ENCODE results near the gene NEUROG2.

The NEUROG2 gene

GRCh38 chr4:112516066-112516470 is at the start of gene NEUROG2:
Gene NEUROG2, minus strand, starts transcription at chr4:112516180. Its CDS starts 705 bp downstream, at chr4:112515475.
- Mint-ChIP-seq H3K27me3 (ENCODE audit: low read depth, poor library complexity) (peaks cover 100% of the 10 kb centered on the region), H3K9me3 (peaks cover 3% of the 10 kb centered on the region), H3K27ac (no peak within 1 kb of the TSS), H3K36me3 (ENCODE audit: low read depth) (no peaks in the 10 kb centered on the region), H3K4me3 (peak within 1 kb of the TSS; percentile 88), H3K4me1 (peaks cover 67% of the 10 kb centered on the region)
- TF ChIP-seq CTCF (IDR thresholded peaks at IDR 0.05) = no peak
- DNase-seq = no peak

- H3K4me1 Mint-ChIP-seq = no peaks in the 10 kb centered on the region
- no peak overlapping the region for H3K4me3 Mint-ChIP-seq
- H3K27me3 Mint-ChIP-seq (ENCODE audit: low read depth, poor library complexity) = peaks cover 3% of the 10 kb centered on the region
- TF ChIP-seq CTCF (IDR thresholded peaks at IDR 0.05) = no peak
- peaks cover 39% of the 10 kb centered on the region for H3K36me3 Mint-ChIP-seq (ENCODE audit: low read depth)
- DNase-seq = no peak
- peaks cover 22% of the 10 kb centered on the region for H3K9me3 Mint-ChIP-seq
- H3K27ac Mint-ChIP-seq = no peak overlapping the region
Observed at GRCh38 chr4:112564706-112565270, 48.8 kb upstream of the NEUROG2 start.

- peaks cover 19% of the 10 kb centered on the region for H3K9me3 Mint-ChIP-seq
- H3K4me1 Mint-ChIP-seq = no peaks in the 10 kb centered on the region
- TF ChIP-seq CTCF (IDR thresholded peaks at IDR 0.05) = no peak
- no peaks in the 10 kb centered on the region for H3K27me3 Mint-ChIP-seq (ENCODE audit: low read depth, poor library complexity)
- H3K27ac Mint-ChIP-seq = no peak overlapping the region
- H3K4me3 Mint-ChIP-seq = no peak overlapping the region
- no peak for DNase-seq
- H3K36me3 Mint-ChIP-seq (ENCODE audit: low read depth) = peaks cover 33% of the 10 kb centered on the region
Observed at GRCh38 chr4:112563431-112564200, 47.6 kb upstream of the NEUROG2 start.

GRCh38 chr4:112562254-112562879 is 46.4 kb upstream of the NEUROG2 start:
- no peak for TF ChIP-seq CTCF (IDR thresholded peaks at IDR 0.05)
- Mint-ChIP-seq H3K27ac (no peak overlapping the region), H3K36me3 (ENCODE audit: low read depth) (peaks cover 27% of the 10 kb centered on the region), H3K27me3 (ENCODE audit: low read depth, poor library complexity) (no peaks in the 10 kb centered on the region), H3K4me1 (no peaks in the 10 kb centered on the region), H3K4me3 (no peak overlapping the region), H3K9me3 (peaks cover 14% of the 10 kb centered on the region)
- DNase-seq = no peak

- no peak overlapping the region for H3K4me3 Mint-ChIP-seq
- H3K9me3 Mint-ChIP-seq = peaks cover under 1% of the 10 kb centered on the region
- no peak for TF ChIP-seq CTCF (IDR thresholded peaks at IDR 0.05)
- H3K27ac Mint-ChIP-seq = no peak overlapping the region
- no peaks in the 10 kb centered on the region for H3K27me3 Mint-ChIP-seq (ENCODE audit: low read depth, poor library complexity)
- peaks cover 17% of the 10 kb centered on the region for H3K36me3 Mint-ChIP-seq (ENCODE audit: low read depth)
- DNase-seq = no peak
- no peaks in the 10 kb centered on the region for H3K4me1 Mint-ChIP-seq
Observed at GRCh38 chr4:112560084-112560483, 44.1 kb upstream of the NEUROG2 start.

Data from nephron progenitor cell (in vitro differentiated cells).